ENCODE results near the gene CLSTN2. TPM values are rescaled to one million over a fixed set of nuclear protein-coding genes. Genes with fewer than 3 reads are reported as not detected.
A peak's percentile ranks its signal among the peaks of the same experiment; 100 is the strongest.
"Not testable (repeated sequence)": the region's sequence is repeated elsewhere in the genome, so short reads cannot be mapped to it uniquely, and the experiment has no call there.

Gene CLSTN2
- total RNA-seq, 1 donor from 2014 or later = 0.17 TPM

- DNase-seq = no peak
Measured at GRCh38 chr3:140388202-140388922, 453.4 kb downstream of the CLSTN2 start.

DNA sequence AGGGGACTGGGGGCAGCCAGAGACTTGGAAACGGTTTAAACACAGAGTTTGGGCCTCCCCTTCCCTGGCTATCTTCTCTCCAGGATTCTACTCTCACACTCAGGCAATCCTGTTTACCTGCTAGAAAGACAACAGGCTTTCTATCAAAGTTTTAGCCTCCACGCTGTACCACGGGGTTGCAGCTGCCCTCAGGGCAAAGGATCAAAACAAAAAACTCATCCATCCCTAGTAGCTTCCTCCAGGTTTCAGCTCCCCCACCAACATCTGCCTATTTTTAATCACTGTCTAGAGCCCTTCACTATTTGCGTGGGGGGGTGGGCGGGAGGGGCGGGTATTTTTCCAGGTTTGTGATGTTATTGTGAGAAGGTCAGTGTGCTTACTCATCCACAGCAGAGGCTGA, 456.1 kb downstream of the CLSTN2 start:
- DNase-seq = no peak

GRCh38 chr3:140394488-140395133, 459.6 kb downstream of the CLSTN2 start:
- DNase-seq = no peak

DNA sequence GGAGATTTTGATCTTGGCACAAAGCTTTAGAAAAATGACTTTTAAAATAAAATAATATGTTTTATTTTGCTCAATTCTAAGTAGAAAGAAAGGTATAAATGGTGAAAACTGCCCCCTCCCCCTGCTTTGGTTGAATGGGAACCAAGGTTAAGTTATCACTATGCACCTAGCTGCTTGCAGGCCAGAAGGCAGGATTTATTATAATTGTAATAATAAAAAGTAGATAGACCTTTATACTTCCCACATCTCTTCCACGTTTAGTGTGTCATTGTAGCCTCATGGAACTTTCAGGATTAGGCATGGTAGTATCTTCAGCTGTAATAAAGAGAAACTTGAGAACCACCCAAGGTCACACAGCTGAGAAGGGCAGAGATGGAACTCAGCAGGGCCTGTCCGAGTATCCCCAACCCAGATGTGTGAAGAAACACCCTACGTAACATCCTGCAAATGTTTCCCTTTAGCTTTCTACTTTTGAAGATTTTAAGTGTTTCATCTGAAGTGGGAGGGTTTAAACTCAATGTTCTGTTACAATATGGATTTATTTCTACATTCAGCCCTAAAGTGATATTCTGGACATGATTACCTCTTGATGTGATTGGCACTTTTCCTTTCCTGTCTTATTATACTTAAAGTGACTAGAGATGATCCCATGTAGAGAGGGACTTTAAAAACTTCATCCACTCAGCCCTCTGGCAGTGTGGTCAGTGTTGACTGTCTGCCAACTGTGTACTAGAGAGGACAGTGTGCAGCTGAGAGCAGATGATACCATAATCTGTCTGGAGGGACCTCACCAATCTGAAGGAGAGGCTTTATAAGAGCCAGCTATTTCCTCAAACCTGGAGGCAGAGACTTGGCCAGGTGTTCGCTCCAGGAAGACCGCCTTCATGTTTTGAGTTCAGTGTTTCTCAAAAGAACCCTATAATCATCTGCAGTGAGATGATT, 460.4 kb downstream of the CLSTN2 start:
- DNase-seq = no peak

GRCh38 chr3:140396110-140396509, 461.1 kb downstream of the CLSTN2 start:
- no peak for DNase-seq

- no peak for DNase-seq
Measured at GRCh38 chr3:140397847-140398246, 462.9 kb downstream of the CLSTN2 start.

GRCh38 chr3:140398387-140398786, 463.4 kb downstream of the CLSTN2 start:
- no peak for DNase-seq

DNA sequence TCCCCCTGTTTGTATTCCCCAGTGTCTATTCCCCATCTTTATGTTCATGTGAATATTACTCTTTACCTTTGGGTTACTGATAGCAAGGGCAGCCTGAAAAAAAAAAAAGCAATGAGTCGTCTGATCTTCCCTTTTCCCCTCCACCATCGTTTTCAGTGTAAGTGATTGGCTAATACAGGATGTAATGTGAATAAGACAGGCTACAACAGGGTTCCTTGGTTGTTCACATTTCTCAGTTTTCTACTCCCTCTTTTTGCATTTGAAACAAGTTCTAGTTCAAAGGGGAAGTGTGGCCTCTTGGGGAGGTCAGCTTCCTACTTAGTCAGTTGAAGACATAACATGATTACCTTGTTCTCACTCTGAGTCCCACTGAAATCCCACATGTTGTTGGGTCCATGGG, 464.9 kb downstream of the CLSTN2 start:
- DNase-seq = no peak

- DNase-seq = no peak
Measured at GRCh38 chr3:140403079-140403478, 468.1 kb downstream of the CLSTN2 start.

GRCh38 chr3:140403608-140404007, 468.6 kb downstream of the CLSTN2 start:
- no peak for DNase-seq

GRCh38 chr3:140406655-140407054, 471.7 kb downstream of the CLSTN2 start:
- DNase-seq = no peak

DNA sequence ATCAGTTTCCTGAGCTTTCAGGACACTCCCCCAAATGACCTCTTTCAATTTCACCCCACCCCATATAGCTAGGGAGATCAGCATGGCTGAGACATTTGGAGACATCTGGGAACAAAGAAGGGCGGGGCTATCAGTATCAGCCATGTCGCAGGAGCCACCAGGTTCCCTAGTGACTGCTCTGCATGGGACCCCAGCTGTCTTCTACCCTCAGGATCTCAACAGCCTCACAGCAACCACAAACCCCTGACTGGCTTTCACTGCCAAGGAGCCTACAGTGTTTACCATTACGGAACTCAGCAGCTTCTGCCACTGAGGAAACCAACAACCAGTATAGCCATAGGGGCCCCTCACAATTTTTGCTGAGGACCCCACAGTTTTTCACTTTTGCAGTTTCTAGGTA, 473.3 kb downstream of the CLSTN2 start:
- DNase-seq = no peak

DNA sequence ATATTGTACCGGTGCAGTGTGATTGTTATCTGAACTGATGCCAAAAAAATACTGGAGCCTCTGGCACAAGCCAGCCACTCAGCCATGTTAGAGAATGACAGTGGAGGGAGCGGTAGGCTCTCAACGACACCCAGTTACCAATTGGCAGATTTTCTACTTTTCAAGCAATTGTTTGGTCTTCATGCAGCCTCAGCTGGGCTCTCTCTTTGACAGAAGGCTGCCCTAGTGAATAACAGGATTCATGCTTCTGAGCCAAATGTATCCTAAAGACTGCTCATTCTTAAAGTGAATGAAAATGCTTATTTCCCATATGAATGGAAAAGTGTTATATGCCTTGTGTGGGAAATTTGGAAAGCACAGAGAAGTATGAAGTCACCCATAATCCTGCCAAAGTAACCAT, 481.7 kb downstream of the CLSTN2 start:
- no peak for DNase-seq

GRCh38 chr3:140420621-140421357, 485.8 kb downstream of the CLSTN2 start:
- DNase-seq = peak; percentile 68

GRCh38 chr3:140421884-140422283, 486.9 kb downstream of the CLSTN2 start:
- DNase-seq = no peak

- DNase-seq = no peak
Measured at GRCh38 chr3:140423146-140423545, 488.2 kb downstream of the CLSTN2 start.

DNA sequence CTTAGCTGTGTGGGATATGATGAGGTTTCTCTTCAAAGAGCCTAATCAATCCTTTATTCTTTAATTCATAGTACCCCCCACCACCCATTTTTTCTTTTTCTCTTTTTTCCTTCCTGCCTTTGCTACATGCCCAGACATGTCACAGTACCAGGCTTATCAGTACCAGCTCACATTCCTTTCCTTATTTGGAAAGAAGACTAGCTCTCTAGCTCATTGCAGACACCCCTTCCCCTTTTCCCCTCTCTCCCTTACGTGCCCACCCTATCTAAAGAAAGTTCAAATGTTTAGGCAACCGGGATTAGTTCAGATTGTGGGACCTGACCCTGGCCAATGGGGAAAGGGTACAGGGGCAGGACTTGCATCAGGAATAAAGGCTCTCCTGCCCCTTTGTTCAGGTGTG, 488.6 kb downstream of the CLSTN2 start:
- DNase-seq = not testable (repeated sequence)

GRCh38 chr3:140424211-140424610, 489.2 kb downstream of the CLSTN2 start:
- DNase-seq = no peak

DNA sequence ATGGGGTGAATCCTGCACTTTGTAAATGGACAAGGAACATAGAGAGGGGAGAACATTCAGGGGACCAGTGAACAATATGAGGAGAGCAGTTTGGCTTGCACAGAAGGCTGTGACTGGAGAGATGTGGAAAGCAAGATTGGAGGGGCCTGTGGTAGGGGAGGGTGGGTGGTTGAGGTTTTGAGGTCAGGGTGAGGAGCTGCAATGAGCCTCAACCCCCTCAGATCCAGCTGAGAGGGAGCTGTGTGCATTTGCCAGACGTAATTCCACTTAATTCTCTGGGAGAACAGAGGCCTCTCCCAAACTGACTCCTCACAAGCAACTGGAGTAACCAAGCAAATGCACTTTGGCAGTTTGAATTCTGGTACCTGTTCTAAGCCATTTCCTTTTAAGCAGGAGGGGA, 489.7 kb downstream of the CLSTN2 start:
- no peak for DNase-seq

DNA sequence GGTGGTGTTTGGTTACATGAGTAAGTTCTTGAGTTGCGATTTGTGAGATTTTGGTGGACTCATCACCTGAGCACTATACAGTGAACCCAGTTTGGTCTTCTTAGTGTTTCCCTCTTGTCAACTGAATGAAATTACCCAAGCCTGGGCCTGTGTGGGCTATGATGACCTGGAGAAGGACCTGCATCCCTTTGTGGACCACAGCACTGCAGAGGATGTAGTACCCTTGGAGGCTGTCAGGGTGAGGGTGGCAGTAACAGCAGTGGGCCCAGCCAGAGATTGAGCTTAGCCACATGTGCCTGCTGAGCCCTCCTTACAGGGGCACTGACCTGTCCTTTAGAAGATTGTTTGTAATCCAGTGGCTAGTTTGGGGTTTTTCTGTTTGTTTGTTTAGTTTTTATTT, 492.8 kb downstream of the CLSTN2 start:
- DNase-seq = no peak

GRCh38 chr3:140428380-140428779, 493.4 kb downstream of the CLSTN2 start:
- DNase-seq = no peak

GRCh38 chr3:140429791-140430190, 494.8 kb downstream of the CLSTN2 start:
- DNase-seq = no peak

DNA sequence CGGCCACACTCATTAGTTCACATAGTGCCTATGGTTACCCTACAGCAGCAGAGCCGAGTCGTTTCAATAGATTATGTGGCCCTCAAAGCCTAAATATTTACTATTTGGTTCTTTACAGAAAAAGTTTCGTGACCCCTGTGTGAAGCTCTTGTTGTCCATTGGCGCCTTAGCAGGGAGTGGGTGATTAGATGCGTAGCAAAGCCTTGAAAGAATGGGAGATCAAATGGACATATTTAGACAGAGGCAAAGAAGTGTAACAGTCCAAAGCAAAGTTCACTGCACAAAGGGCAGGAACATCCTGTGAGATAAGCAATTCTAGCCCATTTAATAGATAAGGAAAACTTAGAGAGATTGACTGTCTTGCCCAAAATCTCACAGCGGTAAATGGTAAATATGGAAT, 495.5 kb downstream of the CLSTN2 start:
- no peak for DNase-seq

Data from dermis blood vessel endothelial cell (primary cell).